Endothelial cell of umbilical vein (primary cell): Measurements from ENCODE around the gene STK32C. TPM values are rescaled to one million over a fixed set of nuclear protein-coding genes. Genes with fewer than 3 reads are reported as not detected.

ENCODE experiments used
- BruUV-seq: library from RNA; stranded (reverse); fragments of 400-500 nt; replicated peaks from 2 replicates; lab custom pipeline; 2021; lab: Mats Ljungman, UMichigan
- CTCF ChIA-PET: fragments of 300-600, 350-600 bp; sonication (Branson Sonifier 250); formaldehyde crosslinking; loops from one replicate; lab custom pipeline; 2021; ENCODE audit warnings: antibody characterized with exemption, inconsistent platforms; lab: Charles Lee
- POLR2A ChIA-PET: fragments of 300-600, 350-600 bp; sonication (Branson Sonifier 250); formaldehyde crosslinking; loops from one replicate; lab custom pipeline; 2021; ENCODE audit warnings: antibody characterized with exemption, inconsistent platforms; lab: Charles Lee
- DNase-seq: peaks from one replicate; pipeline ENCODE4 v3.0.0-alpha.2; 2011; ENCODE audit warnings: low read depth, low spot score
- FAIRE-seq: peaks from 2 replicates; lab custom pipeline; 2011; peaks lifted over from hg19 to GRCh38; lab: Jason Lieb, UNC
- H2AFZ ChIP-seq: 2 replicates; pipeline ENCODE4 v1.6.0; 2012; ENCODE audit warnings: low read depth, low read length, control low read depth, inconsistent platforms
- H3K27ac ChIP-seq: 2 replicates; pipeline ENCODE4 v1.5.1; 2011; ENCODE audit warnings: low read depth, mild to moderate bottlenecking, control low read depth, low read length, moderate library complexity; ENCODE audit not compliant: insufficient read depth
- H3K27me3 ChIP-seq, 2 experiments: 2 replicates each; pipeline versions ENCODE4 v1.6.0 to v1.6.1; 2011; ENCODE audit warnings: low read length in 2 of 2, mixed read lengths in 1 of 2; ENCODE audit not compliant: control insufficient read depth in 2 of 2, insufficient read depth in 2 of 2
- H3K36me3 ChIP-seq, 2 experiments: 2 replicates in 1 of 2; 3 replicates in 1 of 2; pipeline ENCODE4 v1.5.1; 2011; ENCODE audit warnings: low read length in 2 of 2, mild to moderate bottlenecking in 1 of 2, moderate library complexity in 1 of 2; ENCODE audit not compliant: control insufficient read depth in 2 of 2, insufficient read depth in 2 of 2; ENCODE audit errors: extremely low read depth in 1 of 2
- H3K4me1 ChIP-seq: 3 replicates; pipeline ENCODE4 v1.5.1; 2011; ENCODE audit warnings: mild to moderate bottlenecking, low read length; ENCODE audit not compliant: control insufficient read depth, insufficient read depth; ENCODE audit errors: extremely low read depth
- H3K4me2 ChIP-seq: 2 replicates; pipeline ENCODE4 v1.6.1; 2011; ENCODE audit warnings: low read length, control low read depth, mixed read lengths; ENCODE audit not compliant: insufficient read depth
- H3K4me3 ChIP-seq, 3 experiments: fragments of 200-600 bp in 1 of 3; sonication (generic), shearing (Covaris generic) in 1 of 3; replicated peaks in 1 of 3; 2 replicates each; pipeline ENCODE4 v1.5.1; 2011 to 2016; ENCODE audit warnings: control low read depth in 3 of 3, low read length in 3 of 3, mild to moderate bottlenecking in 2 of 3, inconsistent platforms in 1 of 3, low read depth in 1 of 3, moderate library complexity in 1 of 3; ENCODE audit not compliant: insufficient read depth in 1 of 3
- H3K79me2 ChIP-seq: 2 replicates; pipeline ENCODE4 v1.6.0; 2012; ENCODE audit warnings: low read length, inconsistent platforms; ENCODE audit not compliant: control insufficient read depth, insufficient read depth
- H3K9ac ChIP-seq: replicated peaks from 2 replicates; pipeline ENCODE3; 2011; ENCODE audit warnings: low read length, control low read depth; ENCODE audit not compliant: insufficient read depth; ENCODE audit errors: extremely low read depth
- H3K9me1 ChIP-seq: replicated peaks from 3 replicates; pipeline ENCODE4 v1.6.0; 2011; ENCODE audit warnings: mild to moderate bottlenecking, low read length; ENCODE audit not compliant: control insufficient read depth, insufficient read depth; ENCODE audit errors: extremely low read depth
- H3K9me3 ChIP-seq: replicated peaks from 2 replicates; pipeline ENCODE4 v1.5.1; 2012; ENCODE audit warnings: low read length, inconsistent platforms; ENCODE audit not compliant: control insufficient read depth, insufficient read depth
- H4K20me1 ChIP-seq: replicated peaks from 2 replicates; pipeline ENCODE3; 2011; ENCODE audit warnings: mild to moderate bottlenecking, low read length; ENCODE audit not compliant: control insufficient read depth, insufficient read depth; ENCODE audit errors: extremely low read depth
- EZH2 ChIP-seq: IDR thresholded peaks from 2 replicates; pipeline ENCODE4 v1.6.1; 2012; ENCODE audit warnings: borderline replicate concordance, low read depth, mild to moderate bottlenecking, moderate library complexity, low read length, inconsistent platforms; ENCODE audit not compliant: severe bottlenecking
- FOS ChIP-seq: IDR thresholded peaks from 2 replicates; pipeline ENCODE4 v1.6.1; 2011; ENCODE audit warnings: mild to moderate bottlenecking, low read length, moderate library complexity, borderline replicate concordance; ENCODE audit not compliant: insufficient read depth
- GATA2 ChIP-seq: IDR thresholded peaks from 2 replicates; pipeline ENCODE4 v1.7.0; 2011; ENCODE audit warnings: low read depth, mild to moderate bottlenecking, moderate library complexity, mixed read lengths, low read length; ENCODE audit not compliant: insufficient read length, insufficient read depth
- JUN ChIP-seq: IDR thresholded peaks from 2 replicates; pipeline ENCODE4 v1.6.1; 2011; ENCODE audit warnings: borderline replicate concordance, low read depth; ENCODE audit not compliant: insufficient read length, insufficient read depth
- MYC ChIP-seq: IDR thresholded peaks from one replicate; pipeline ENCODE4 v1.6.1; 2011; ENCODE audit warnings: mild to moderate bottlenecking, low read depth, low read length
- POLR2A ChIP-seq: IDR thresholded peaks from 2 replicates; pipeline ENCODE4 v1.6.1; 2012; ENCODE audit warnings: low read depth, mild to moderate bottlenecking, control low read depth, low read length
- POLR2AphosphoS5 ChIP-seq: IDR thresholded peaks from 2 replicates; pipeline ENCODE4 v1.6.1; 2012; ENCODE audit warnings: low read depth, mild to moderate bottlenecking, control low read depth, low read length, moderate library complexity; ENCODE audit not compliant: insufficient read depth
- dilution Hi-C: fragments of 300-500 bp; cut with MboI; formaldehyde crosslinking; loops from one replicate; pipeline ENCODE4 v1.15.0; 2019; ENCODE audit warnings: low sequenced_read_pairs; ENCODE audit not compliant: extremely low pct_ligation_motif_present
- intact Hi-C: fragments of 100-400 bp; cut with micrococcal nuclease; formaldehyde crosslinking; loops from one replicate; pipeline ENCODE4 v1.10.0; 2022
- polyA plus RNA-seq, 4 experiments: library from polyadenylated mRNA; depleted of rRNA in 3 of 4; stranded (reverse) in 3 of 4; unstranded in 1 of 4; fragments of >200 nt; gene quantifications; 2 replicates each; pipeline versions ENCODE4 v1.2.1 to v1.2.3, GENCODE V29; 2011 to 2012; ENCODE audit warnings: missing spikeins in 1 of 4
- total RNA-seq: library from RNA; stranded (reverse); gene quantifications from 2 replicates; pipeline ENCODE4 v1.2.3, GENCODE V29; 2021
- TF ChIP-seq, protein P1 (sequence below), 2 donors: IDR thresholded peaks; 1 replicate in 1 of 2; 2 replicates in 1 of 2; pipeline ENCODE4 v1.5.1; 2011; ENCODE audit warnings: low read length in 2 of 2, mild to moderate bottlenecking in 2 of 2, moderate library complexity in 2 of 2, control low read depth in 1 of 2, inconsistent platforms in 1 of 2, low read depth in 1 of 2; ENCODE audit not compliant: insufficient read depth in 1 of 2; ENCODE audit errors: extremely low read depth in 1 of 2
- TF ChIP-seq, protein P2 (sequence below): IDR thresholded peaks from 2 replicates; pipeline ENCODE4 v1.6.1; 2011; ENCODE audit not compliant: insufficient read depth, insufficient read length

The STK32C gene
- total and polyA plus RNA-seq, 2 donors (not counting 3 experiments of a cell fraction or from before 2014, with no cell fraction given), result 5.4 to 14.1 TPM

DNA sequence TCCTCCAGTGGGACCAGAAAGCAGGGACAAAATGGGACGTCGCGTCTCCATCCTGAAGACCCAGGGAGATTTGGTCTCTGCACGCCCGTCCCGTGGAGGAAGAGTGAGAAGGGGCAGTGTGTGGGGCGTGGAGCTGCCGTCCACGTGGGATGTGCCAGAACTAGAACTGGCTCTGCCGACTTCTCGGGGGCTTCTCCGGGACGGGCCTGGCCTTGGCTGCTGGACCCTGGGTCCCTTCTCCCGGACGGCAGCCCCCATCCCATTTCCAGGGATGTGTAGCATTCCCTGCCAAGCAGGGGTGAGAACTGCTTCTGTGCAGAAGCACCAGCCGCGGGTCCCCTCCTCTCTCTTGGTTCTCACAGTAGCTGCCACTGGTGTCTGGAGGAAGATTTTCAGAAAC lies 139.8 kb downstream of the STK32C start:
- ChIA-PET CTCF (no interaction called here), POLR2A (no interaction called here)
- no peaks in the 10 kb centered on the region for H3K9me1 ChIP-seq
- no TSS peak for BruUV-seq
- H3K4me1 ChIP-seq, result no peaks in the 10 kb centered on the region
- H4K20me1 ChIP-seq, result no peaks in the 10 kb centered on the region
- no peaks in the 10 kb centered on the region for H3K9me3 ChIP-seq
- intact Hi-C loops (no loop called here), dilution Hi-C loops (no loop called here)
- no peaks in the 10 kb centered on the region for H3K36me3 ChIP-seq
- no peak overlapping the region for H3K27ac ChIP-seq
- H2AFZ ChIP-seq, result no peak overlapping the region
- FAIRE-seq, result no peak
- H3K4me2 ChIP-seq, result no peak overlapping the region
- H3K27me3 ChIP-seq, result no peaks in the 10 kb centered on the region
- no peaks in the 10 kb centered on the region for H3K79me2 ChIP-seq
- TF ChIP-seq, protein P1, sequence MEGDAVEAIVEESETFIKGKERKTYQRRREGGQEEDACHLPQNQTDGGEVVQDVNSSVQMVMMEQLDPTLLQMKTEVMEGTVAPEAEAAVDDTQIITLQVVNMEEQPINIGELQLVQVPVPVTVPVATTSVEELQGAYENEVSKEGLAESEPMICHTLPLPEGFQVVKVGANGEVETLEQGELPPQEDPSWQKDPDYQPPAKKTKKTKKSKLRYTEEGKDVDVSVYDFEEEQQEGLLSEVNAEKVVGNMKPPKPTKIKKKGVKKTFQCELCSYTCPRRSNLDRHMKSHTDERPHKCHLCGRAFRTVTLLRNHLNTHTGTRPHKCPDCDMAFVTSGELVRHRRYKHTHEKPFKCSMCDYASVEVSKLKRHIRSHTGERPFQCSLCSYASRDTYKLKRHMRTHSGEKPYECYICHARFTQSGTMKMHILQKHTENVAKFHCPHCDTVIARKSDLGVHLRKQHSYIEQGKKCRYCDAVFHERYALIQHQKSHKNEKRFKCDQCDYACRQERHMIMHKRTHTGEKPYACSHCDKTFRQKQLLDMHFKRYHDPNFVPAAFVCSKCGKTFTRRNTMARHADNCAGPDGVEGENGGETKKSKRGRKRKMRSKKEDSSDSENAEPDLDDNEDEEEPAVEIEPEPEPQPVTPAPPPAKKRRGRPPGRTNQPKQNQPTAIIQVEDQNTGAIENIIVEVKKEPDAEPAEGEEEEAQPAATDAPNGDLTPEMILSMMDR (IDR thresholded peaks at IDR 0.05; ENCODE audit: extremely low read depth in 1 of 2, insufficient read depth in 1 of 2, low read depth in 1 of 2, low read length in 2 of 2), result no peak
- TF ChIP-seq GATA2 (no peak), JUN (no peak), POLR2A (no peak), MYC (no peak), EZH2 (no peak), POLR2AphosphoS5 (no peak), FOS (no peak)
- TF ChIP-seq, protein P2, sequence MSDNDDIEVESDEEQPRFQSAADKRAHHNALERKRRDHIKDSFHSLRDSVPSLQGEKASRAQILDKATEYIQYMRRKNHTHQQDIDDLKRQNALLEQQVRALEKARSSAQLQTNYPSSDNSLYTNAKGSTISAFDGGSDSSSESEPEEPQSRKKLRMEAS, result no peak
- H3K4me3 ChIP-seq, result no peak overlapping the region
- no peak overlapping the region for H3K9ac ChIP-seq
- no peak for DNase-seq
